ENCODE data around the gene ATP6AP1.
A peak's percentile ranks its signal among the peaks of the same experiment; 100 is the strongest.

ATP6AP1 gene

GRCh38 chrX:154471839-154472684, 43.6 kb downstream of the ATP6AP1 start:
- DNase-seq (ENCODE audit: low spot score): no peak

GRCh38 chrX:154472685-154473632, 44.5 kb downstream of the ATP6AP1 start:
- DNase-seq (ENCODE audit: low spot score): no peak

GRCh38 chrX:154473683-154474082, 45.2 kb downstream of the ATP6AP1 start:
- no peak for DNase-seq (ENCODE audit: low spot score)

GRCh38 chrX:154476821-154477220, 48.3 kb downstream of the ATP6AP1 start:
- DNase-seq (ENCODE audit: low spot score): no peak

GRCh38 chrX:154477891-154478477, 49.5 kb downstream of the ATP6AP1 start:
- DNase-seq (ENCODE audit: low spot score): no peak

GRCh38 chrX:154478728-154479622, 50.5 kb downstream of the ATP6AP1 start, which contains the start of gene LAGE3:
LAGE3 (minus strand) TSS chrX:154479281; CDS start chrX:154478915, 366 bp downstream.
- DNase-seq (ENCODE audit: low spot score): peak; percentile 94

- DNase-seq (ENCODE audit: low spot score): no peak
These were observed 52.7 kb downstream of the ATP6AP1 start for GRCh38 chrX:154481195-154481594.

GRCh38 chrX:154481911-154482601, 53.6 kb downstream of the ATP6AP1 start:
- no peak for DNase-seq (ENCODE audit: low spot score)

GRCh38 chrX:154482786-154483185, 54.3 kb downstream of the ATP6AP1 start:
- DNase-seq (ENCODE audit: low spot score): no peak

- no peak for DNase-seq (ENCODE audit: low spot score)
These were observed 54.8 kb downstream of the ATP6AP1 start for GRCh38 chrX:154483325-154483724.

GRCh38 chrX:154484255-154485149, 56.0 kb downstream of the ATP6AP1 start:
- no peak for DNase-seq (ENCODE audit: low spot score)

- DNase-seq (ENCODE audit: low spot score): no peak
These were observed 56.9 kb downstream of the ATP6AP1 start for GRCh38 chrX:154485150-154486051.

GRCh38 chrX:154486052-154486395, 57.5 kb downstream of the ATP6AP1 start:
- peak; percentile 19 for DNase-seq (ENCODE audit: low spot score)
